Endothelial cell of umbilical vein (primary cell): Measurements from ENCODE around the gene PGGHG. TPM values are rescaled to one million over a fixed set of nuclear protein-coding genes. Genes with fewer than 3 reads are reported as not detected.

Experiments
- BruUV-seq: library from RNA; stranded (reverse); fragments of 400-500 nt; replicated peaks from 2 replicates; lab custom pipeline; 2021; lab: Mats Ljungman, UMichigan
- CTCF ChIA-PET: fragments of 300-600, 350-600 bp; sonication (Branson Sonifier 250); formaldehyde crosslinking; loops from one replicate; lab custom pipeline; 2021; ENCODE audit warnings: antibody characterized with exemption, inconsistent platforms; lab: Charles Lee
- POLR2A ChIA-PET: fragments of 300-600, 350-600 bp; sonication (Branson Sonifier 250); formaldehyde crosslinking; loops from one replicate; lab custom pipeline; 2021; ENCODE audit warnings: antibody characterized with exemption, inconsistent platforms; lab: Charles Lee
- DNase-seq: peaks from one replicate; pipeline ENCODE4 v3.0.0-alpha.2; 2011; ENCODE audit warnings: low read depth, low spot score
- FAIRE-seq: peaks from 2 replicates; lab custom pipeline; 2011; peaks lifted over from hg19 to GRCh38; lab: Jason Lieb, UNC
- H2AFZ ChIP-seq: 2 replicates; pipeline ENCODE4 v1.6.0; 2012; ENCODE audit warnings: low read depth, low read length, control low read depth, inconsistent platforms
- H3K27ac ChIP-seq: 2 replicates; pipeline ENCODE4 v1.5.1; 2011; ENCODE audit warnings: low read depth, mild to moderate bottlenecking, control low read depth, low read length, moderate library complexity; ENCODE audit not compliant: insufficient read depth
- H3K27me3 ChIP-seq, 2 experiments: 2 replicates each; pipeline versions ENCODE4 v1.6.0 to v1.6.1; 2011; ENCODE audit warnings: low read length in 2 of 2, mixed read lengths in 1 of 2; ENCODE audit not compliant: control insufficient read depth in 2 of 2, insufficient read depth in 2 of 2
- H3K36me3 ChIP-seq, 2 experiments: 2 replicates in 1 of 2; 3 replicates in 1 of 2; pipeline ENCODE4 v1.5.1; 2011; ENCODE audit warnings: low read length in 2 of 2, mild to moderate bottlenecking in 1 of 2, moderate library complexity in 1 of 2; ENCODE audit not compliant: control insufficient read depth in 2 of 2, insufficient read depth in 2 of 2; ENCODE audit errors: extremely low read depth in 1 of 2
- H3K4me1 ChIP-seq: 3 replicates; pipeline ENCODE4 v1.5.1; 2011; ENCODE audit warnings: mild to moderate bottlenecking, low read length; ENCODE audit not compliant: control insufficient read depth, insufficient read depth; ENCODE audit errors: extremely low read depth
- H3K4me2 ChIP-seq: 2 replicates; pipeline ENCODE4 v1.6.1; 2011; ENCODE audit warnings: low read length, control low read depth, mixed read lengths; ENCODE audit not compliant: insufficient read depth
- H3K4me3 ChIP-seq, 3 experiments: fragments of 200-600 bp in 1 of 3; sonication (generic), shearing (Covaris generic) in 1 of 3; replicated peaks in 1 of 3; 2 replicates each; pipeline ENCODE4 v1.5.1; 2011 to 2016; ENCODE audit warnings: control low read depth in 3 of 3, low read length in 3 of 3, mild to moderate bottlenecking in 2 of 3, inconsistent platforms in 1 of 3, low read depth in 1 of 3, moderate library complexity in 1 of 3; ENCODE audit not compliant: insufficient read depth in 1 of 3
- H3K79me2 ChIP-seq: 2 replicates; pipeline ENCODE4 v1.6.0; 2012; ENCODE audit warnings: low read length, inconsistent platforms; ENCODE audit not compliant: control insufficient read depth, insufficient read depth
- H3K9ac ChIP-seq: replicated peaks from 2 replicates; pipeline ENCODE3; 2011; ENCODE audit warnings: low read length, control low read depth; ENCODE audit not compliant: insufficient read depth; ENCODE audit errors: extremely low read depth
- H3K9me1 ChIP-seq: replicated peaks from 3 replicates; pipeline ENCODE4 v1.6.0; 2011; ENCODE audit warnings: mild to moderate bottlenecking, low read length; ENCODE audit not compliant: control insufficient read depth, insufficient read depth; ENCODE audit errors: extremely low read depth
- H3K9me3 ChIP-seq: replicated peaks from 2 replicates; pipeline ENCODE4 v1.5.1; 2012; ENCODE audit warnings: low read length, inconsistent platforms; ENCODE audit not compliant: control insufficient read depth, insufficient read depth
- H4K20me1 ChIP-seq: replicated peaks from 2 replicates; pipeline ENCODE3; 2011; ENCODE audit warnings: mild to moderate bottlenecking, low read length; ENCODE audit not compliant: control insufficient read depth, insufficient read depth; ENCODE audit errors: extremely low read depth
- CTCF ChIP-seq, 2 donors: IDR thresholded peaks; 1 replicate in 1 of 2; 2 replicates in 1 of 2; pipeline ENCODE4 v1.5.1; 2011; ENCODE audit warnings: low read length in 2 of 2, mild to moderate bottlenecking in 2 of 2, moderate library complexity in 2 of 2, control low read depth in 1 of 2, inconsistent platforms in 1 of 2, low read depth in 1 of 2; ENCODE audit not compliant: insufficient read depth in 1 of 2; ENCODE audit errors: extremely low read depth in 1 of 2
- FOS ChIP-seq: IDR thresholded peaks from 2 replicates; pipeline ENCODE4 v1.6.1; 2011; ENCODE audit warnings: mild to moderate bottlenecking, low read length, moderate library complexity, borderline replicate concordance; ENCODE audit not compliant: insufficient read depth
- JUN ChIP-seq: IDR thresholded peaks from 2 replicates; pipeline ENCODE4 v1.6.1; 2011; ENCODE audit warnings: borderline replicate concordance, low read depth; ENCODE audit not compliant: insufficient read length, insufficient read depth
- MYC ChIP-seq: IDR thresholded peaks from one replicate; pipeline ENCODE4 v1.6.1; 2011; ENCODE audit warnings: mild to moderate bottlenecking, low read depth, low read length
- POLR2A ChIP-seq: IDR thresholded peaks from 2 replicates; pipeline ENCODE4 v1.6.1; 2012; ENCODE audit warnings: low read depth, mild to moderate bottlenecking, control low read depth, low read length
- POLR2AphosphoS5 ChIP-seq: IDR thresholded peaks from 2 replicates; pipeline ENCODE4 v1.6.1; 2012; ENCODE audit warnings: low read depth, mild to moderate bottlenecking, control low read depth, low read length, moderate library complexity; ENCODE audit not compliant: insufficient read depth
- dilution Hi-C: fragments of 300-500 bp; cut with MboI; formaldehyde crosslinking; loops from one replicate; pipeline ENCODE4 v1.15.0; 2019; ENCODE audit warnings: low sequenced_read_pairs; ENCODE audit not compliant: extremely low pct_ligation_motif_present
- intact Hi-C: fragments of 100-400 bp; cut with micrococcal nuclease; formaldehyde crosslinking; loops from one replicate; pipeline ENCODE4 v1.10.0; 2022
- polyA plus RNA-seq, 4 experiments: library from polyadenylated mRNA; depleted of rRNA in 3 of 4; stranded (reverse) in 3 of 4; unstranded in 1 of 4; fragments of >200 nt; gene quantifications; 2 replicates each; pipeline versions ENCODE4 v1.2.1 to v1.2.3, GENCODE V29; 2011 to 2012; ENCODE audit warnings: missing spikeins in 1 of 4
- total RNA-seq: library from RNA; stranded (reverse); gene quantifications from 2 replicates; pipeline ENCODE4 v1.2.3, GENCODE V29; 2021

Gene PGGHG
- total and polyA plus RNA-seq, 2 donors (not counting 3 experiments of a cell fraction or from before 2014, with no cell fraction given), result 31.6 to 42.4 TPM

GRCh38 chr11:304915-305843 is 16.3 kb downstream of the PGGHG start:
- Histone ChIP-seq H3K27ac (no peak overlapping the region), H3K27me3 (peaks cover 2 to 7% of the 10 kb centered on the region in 2 experiments), H3K79me2 (peaks cover 13% of the 10 kb centered on the region), H3K9me1 (no peaks in the 10 kb centered on the region), H3K4me1 (peaks cover 15% of the 10 kb centered on the region), H3K4me3 (no peak overlapping the region), H3K36me3 (no peaks in the 10 kb centered on the region), H3K9ac (no peak overlapping the region), H3K9me3 (no peaks in the 10 kb centered on the region), H4K20me1 (no peaks in the 10 kb centered on the region), H2AFZ (no peak overlapping the region), H3K4me2 (no peak overlapping the region)
- ChIA-PET CTCF (interaction anchor here (0.7 to 4.3 kb wide), 20 partner anchors 12 to 143 kb away, joined by 3 to 79 read pairs (median 4); no protein-coding TSS in a partner anchor), POLR2A (interaction anchor here (0.6 kb wide), 1 partner anchor 92 kb away, joined by 5 read pairs; no protein-coding TSS in a partner anchor)
- intact Hi-C loops, result loop anchor here (1.0 to 5.0 kb wide), 4 partner anchors 68 to 212 kb away; partner anchors contain the start of genes BET1L, PSMD13, RIC8A and SIRT3
- DNase-seq (peak; percentile 78), FAIRE-seq (peak; percentile 88)
- TF ChIP-seq POLR2AphosphoS5, result no peak
- TF ChIP-seq JUN, result no peak
- no peak for TF ChIP-seq POLR2A
- TF ChIP-seq FOS, result no peak
- TF ChIP-seq MYC, result no peak
- peak; percentile 64 to 66 for TF ChIP-seq CTCF (IDR thresholded peaks at IDR 0.05; ENCODE audit: extremely low read depth in 1 of 2, insufficient read depth in 1 of 2, low read depth in 1 of 2, low read length in 2 of 2)
- no TSS peak for BruUV-seq
- dilution Hi-C loops, result no loop called here
